OCI-LY1 (cell line): ENCODE results near the gene NR2C2.
A peak's percentile ranks its signal among the peaks of the same experiment; 100 is the strongest.

Experiments
- H2AFZ ChIP-seq: fragments of 200-600 bp; sonication (generic), shearing (Covaris generic); 2 replicates; pipeline ENCODE4 v1.6.0; 2014; ENCODE audit warnings: antibody characterized with exemption, mild to moderate bottlenecking, low read length
- H3F3A ChIP-seq: fragments of 200-600 bp; sonication (generic), shearing (Covaris generic); 2 replicates; pipeline ENCODE4 v1.6.0; 2014; ENCODE audit warnings: mild to moderate bottlenecking, antibody characterized with exemption, low read length, moderate library complexity; ENCODE audit not compliant: insufficient read depth
- H3K27ac ChIP-seq: fragments of 200-600 bp; sonication (generic); 2 replicates; pipeline ENCODE4 v1.5.1; 2014; ENCODE audit warnings: low read length, mixed run types, mild to moderate bottlenecking, low read depth; ENCODE audit not compliant: poor library complexity, severe bottlenecking
- H3K27me3 ChIP-seq: fragments of 200-600 bp; sonication (generic); 2 replicates; pipeline ENCODE4 v1.6.0; 2014; ENCODE audit warnings: antibody characterized with exemption, mild to moderate bottlenecking, low read length, moderate library complexity; ENCODE audit not compliant: insufficient read depth
- H3K36me3 ChIP-seq: fragments of 200-600 bp; sonication (generic); 2 replicates; pipeline ENCODE4 v1.6.1; 2014; ENCODE audit warnings: mild to moderate bottlenecking, antibody characterized with exemption, low read length, moderate library complexity, mixed read lengths; ENCODE audit not compliant: insufficient read depth
- H3K4me1 ChIP-seq: fragments of 200-600 bp; sonication (generic); 2 replicates; pipeline ENCODE4 v1.5.1; 2014; ENCODE audit warnings: mild to moderate bottlenecking, low read length, moderate library complexity; ENCODE audit not compliant: insufficient read depth, severe bottlenecking
- H3K4me2 ChIP-seq: fragments of 200-600 bp; sonication (generic), shearing (Covaris generic); 2 replicates; pipeline ENCODE4 v1.6.1; 2014; ENCODE audit warnings: low read length
- H3K4me3 ChIP-seq: fragments of 200-600 bp; sonication (generic); 2 replicates; pipeline ENCODE4 v1.5.1; 2014; ENCODE audit warnings: low read length, low read depth, mild to moderate bottlenecking, mixed read lengths; ENCODE audit not compliant: poor library complexity, severe bottlenecking
- H3K79me2 ChIP-seq: fragments of 200-600 bp; shearing (Covaris generic); 2 replicates; pipeline ENCODE4 v1.6.1; 2016; ENCODE audit warnings: mixed run types, low read length, mixed read lengths; ENCODE audit not compliant: insufficient read depth
- H3K9ac ChIP-seq: fragments of 200-600 bp; sonication (generic), shearing (Covaris generic); 2 replicates; pipeline ENCODE4 v1.6.1; 2014; ENCODE audit warnings: mild to moderate bottlenecking, low read length, mixed read lengths
- H3K9me2 ChIP-seq: fragments of 200-600 bp; sonication (generic), shearing (Covaris generic); 2 replicates; pipeline ENCODE4 v1.6.1; 2014; ENCODE audit warnings: low read depth, mild to moderate bottlenecking, low read length, mixed read lengths
- H3K9me3 ChIP-seq: fragments of 200-600 bp; shearing (Covaris generic); 2 replicates; pipeline ENCODE4 v1.6.1; 2014; ENCODE audit warnings: low read length, mixed read lengths
- H4K20me1 ChIP-seq: fragments of 200-600 bp; sonication (generic), shearing (Covaris generic); 2 replicates; pipeline ENCODE4 v1.6.0; 2016; ENCODE audit warnings: mild to moderate bottlenecking, low read length; ENCODE audit not compliant: insufficient read depth
- EZH2 ChIP-seq: fragments of 200-600 bp; sonication (generic), shearing (Covaris generic); IDR thresholded peaks from 2 replicates; pipeline ENCODE4 v1.8.0; 2017; ENCODE audit warnings: borderline replicate concordance, mixed run types, mild to moderate bottlenecking, antibody characterized with exemption, low read length, moderate library complexity, mixed read lengths
- TF ChIP-seq, protein P1 (sequence below): fragments of 200-600 bp; sonication (generic), shearing (Covaris generic); IDR thresholded peaks from 2 replicates; pipeline ENCODE4 v1.5.1; 2017; ENCODE audit warnings: mild to moderate bottlenecking, antibody characterized with exemption, low read length, moderate library complexity, mixed read lengths

NR2C2 gene

DNA sequence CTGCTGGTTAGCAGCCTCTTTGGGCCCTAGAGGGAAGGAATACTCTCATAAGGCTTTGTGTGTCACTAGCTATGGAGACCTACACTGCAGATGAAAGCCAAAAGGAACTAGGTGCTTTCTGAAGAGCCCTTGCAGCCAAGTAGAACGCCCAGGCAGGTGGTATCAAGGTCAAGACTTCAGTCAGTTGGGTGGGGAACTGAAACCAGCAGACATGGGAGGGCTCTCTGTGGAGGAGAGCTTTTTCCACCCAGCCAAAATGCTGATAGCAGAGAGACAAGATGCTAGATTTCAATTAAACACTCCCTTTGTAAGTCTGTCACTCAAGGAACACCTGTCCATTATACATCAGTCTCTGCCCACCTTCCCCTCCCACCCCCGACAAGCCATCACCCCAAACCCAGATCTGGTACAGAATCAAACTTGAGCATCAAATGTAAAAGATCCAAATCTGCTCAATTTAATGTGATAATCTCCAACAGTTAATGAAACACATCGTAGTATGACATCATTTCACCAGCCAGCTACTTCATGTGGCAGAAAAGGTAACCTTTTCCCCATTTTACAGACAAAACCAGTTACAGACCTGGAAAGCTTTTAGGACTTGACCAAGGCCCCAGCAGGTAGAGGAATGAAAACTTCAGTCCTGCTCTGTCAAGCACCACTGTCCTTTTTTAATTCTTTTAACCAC, 103.2 kb downstream of the NR2C2 start:
- Histone ChIP-seq H3K4me1 (peaks cover 34% of the 10 kb centered on the region), H3K27me3 (no peaks in the 10 kb centered on the region), H3K4me2 (peak overlapping the region; percentile 33; the same call in 1 of the 2 replicates), H2AFZ (no peak overlapping the region), H3K36me3 (peaks cover 93% of the 10 kb centered on the region), H3K27ac (peak overlapping the region; percentile 83), H3K9ac (peak overlapping the region; percentile 25; the same call in 1 of the 2 replicates), H3K4me3 (no peak overlapping the region), H3K79me2 (peaks cover 26% of the 10 kb centered on the region), H3K9me2 (no peaks in the 10 kb centered on the region), H3F3A (0 out of 2 replicates have a peak, but pooled peaks cover 4% of the 10 kb centered on the region), H4K20me1 (no peaks in the 10 kb centered on the region; the same call in 1 of the 2 replicates), H3K9me3 (no peaks in the 10 kb centered on the region)
- no peak for TF ChIP-seq EZH2
- TF ChIP-seq, protein P1, sequence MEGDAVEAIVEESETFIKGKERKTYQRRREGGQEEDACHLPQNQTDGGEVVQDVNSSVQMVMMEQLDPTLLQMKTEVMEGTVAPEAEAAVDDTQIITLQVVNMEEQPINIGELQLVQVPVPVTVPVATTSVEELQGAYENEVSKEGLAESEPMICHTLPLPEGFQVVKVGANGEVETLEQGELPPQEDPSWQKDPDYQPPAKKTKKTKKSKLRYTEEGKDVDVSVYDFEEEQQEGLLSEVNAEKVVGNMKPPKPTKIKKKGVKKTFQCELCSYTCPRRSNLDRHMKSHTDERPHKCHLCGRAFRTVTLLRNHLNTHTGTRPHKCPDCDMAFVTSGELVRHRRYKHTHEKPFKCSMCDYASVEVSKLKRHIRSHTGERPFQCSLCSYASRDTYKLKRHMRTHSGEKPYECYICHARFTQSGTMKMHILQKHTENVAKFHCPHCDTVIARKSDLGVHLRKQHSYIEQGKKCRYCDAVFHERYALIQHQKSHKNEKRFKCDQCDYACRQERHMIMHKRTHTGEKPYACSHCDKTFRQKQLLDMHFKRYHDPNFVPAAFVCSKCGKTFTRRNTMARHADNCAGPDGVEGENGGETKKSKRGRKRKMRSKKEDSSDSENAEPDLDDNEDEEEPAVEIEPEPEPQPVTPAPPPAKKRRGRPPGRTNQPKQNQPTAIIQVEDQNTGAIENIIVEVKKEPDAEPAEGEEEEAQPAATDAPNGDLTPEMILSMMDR = no peak

DNA sequence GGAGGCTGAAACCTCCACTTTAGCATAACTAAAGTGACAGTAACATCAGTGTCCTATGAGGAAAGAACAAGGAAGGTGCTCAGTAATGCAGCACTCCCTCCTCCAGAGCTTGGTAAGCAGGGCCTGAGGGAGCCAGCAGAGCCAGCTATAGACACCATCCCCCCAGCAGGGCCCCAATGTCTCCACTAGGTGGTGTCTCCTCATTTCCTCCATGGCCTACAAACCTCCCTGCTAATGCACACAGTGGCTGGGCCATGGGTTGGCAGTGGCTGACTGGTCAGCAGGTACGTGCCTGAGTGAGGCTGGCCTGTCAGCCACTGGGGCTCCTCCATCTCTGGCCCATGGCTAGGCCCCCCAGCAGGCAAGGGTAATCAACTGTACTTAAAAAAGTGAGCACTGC, 104.1 kb downstream of the NR2C2 start:
- H3K79me2 ChIP-seq = peaks cover 35% of the 10 kb centered on the region
- no peaks in the 10 kb centered on the region for H3K9me3 ChIP-seq
- no peaks in the 10 kb centered on the region; the same call in 1 of the 2 replicates for H4K20me1 ChIP-seq
- no peak overlapping the region; the same call in 1 of the 2 replicates for H3K4me2 ChIP-seq
- H3K9me2 ChIP-seq = no peaks in the 10 kb centered on the region
- no peak for TF ChIP-seq EZH2
- TF ChIP-seq, protein P1 = peak; percentile 90
- H3K27ac ChIP-seq = peak overlapping the region; percentile 83
- peaks cover 93% of the 10 kb centered on the region for H3K36me3 ChIP-seq
- 0 out of 2 replicates have a peak, but pooled peaks cover 4% of the 10 kb centered on the region for H3F3A ChIP-seq
- H2AFZ ChIP-seq = no peak overlapping the region
- no peak overlapping the region for H3K9ac ChIP-seq
- peaks cover 37% of the 10 kb centered on the region for H3K4me1 ChIP-seq
- H3K4me3 ChIP-seq = no peak overlapping the region
- H3K27me3 ChIP-seq = no peaks in the 10 kb centered on the region

DNA sequence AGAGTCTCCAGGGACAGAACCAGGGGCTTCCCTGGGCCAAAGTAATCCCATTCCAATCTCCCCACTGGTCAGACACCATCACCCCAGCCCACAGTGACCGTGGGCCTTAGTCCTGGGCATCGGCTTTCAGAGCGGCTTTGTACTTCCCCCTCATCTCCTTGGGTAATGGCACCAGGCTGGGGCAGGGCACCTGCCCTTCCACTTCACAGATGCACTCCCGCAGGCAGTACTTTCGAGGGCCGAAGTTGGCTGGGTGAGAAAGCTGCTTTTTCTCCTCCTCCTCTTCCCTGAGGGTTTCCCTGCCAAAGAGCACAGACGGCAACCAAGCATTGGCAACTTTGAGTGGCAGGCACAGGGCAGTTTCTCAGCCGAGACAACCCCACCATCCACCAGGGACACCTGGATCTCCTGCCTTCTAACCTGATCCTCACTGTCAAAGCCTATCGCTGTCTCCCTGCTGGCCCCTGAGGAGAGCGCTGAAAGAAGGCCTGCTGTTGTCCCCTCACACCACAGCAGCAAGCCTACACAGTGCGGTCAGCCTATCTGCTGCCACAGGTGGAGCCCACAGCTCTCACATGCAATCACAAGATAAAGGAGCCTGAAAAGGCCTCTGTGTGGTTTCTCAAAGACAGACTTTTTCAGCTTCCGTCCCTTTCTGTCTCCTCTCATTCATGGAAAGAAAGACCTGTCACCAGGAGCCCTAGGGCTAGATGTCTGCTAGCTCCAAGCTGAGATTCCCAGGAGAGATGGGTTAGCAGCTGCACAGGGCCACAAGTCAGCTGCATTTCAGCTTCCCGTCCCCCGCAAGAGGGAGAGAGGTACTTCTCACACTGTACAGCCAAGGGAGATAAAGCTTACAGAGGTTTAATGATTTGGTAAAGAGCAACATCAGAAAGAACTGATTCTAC, 105.2 kb downstream of the NR2C2 start:
- Histone ChIP-seq H3K27me3 (no peaks in the 10 kb centered on the region), H3K4me3 (no peak overlapping the region), H3F3A (0 out of 2 replicates have a peak, but pooled peaks cover 4% of the 10 kb centered on the region), H3K27ac (peak overlapping the region; percentile 44), H3K4me2 (no peak overlapping the region), H3K9me3 (no peaks in the 10 kb centered on the region), H2AFZ (no peak overlapping the region), H3K36me3 (peaks cover 93% of the 10 kb centered on the region), H4K20me1 (no peaks in the 10 kb centered on the region; the same call in 1 of the 2 replicates), H3K4me1 (peaks cover 37% of the 10 kb centered on the region), H3K9ac (no peak overlapping the region), H3K79me2 (peaks cover 46% of the 10 kb centered on the region), H3K9me2 (no peaks in the 10 kb centered on the region)
- TF ChIP-seq EZH2 = no peak
- TF ChIP-seq, protein P1 = no peak
